K562 (cell line): ENCODE measurements around the gene BCAS4. TPM values are rescaled to one million over a fixed set of nuclear protein-coding genes. Genes with fewer than 3 reads are reported as not detected.

Source experiments
- ATAC-seq: fragments of 200-7000 bp; cut with Tn5 transposase; 3 replicates; pipeline ENCODE4 v1.9.1; 2020; ENCODE audit warnings: moderate library complexity
- BruUV-seq: library from RNA; stranded (reverse); fragments of 400-500 nt; replicated peaks from 2 replicates; lab custom pipeline; 2021; lab: Mats Ljungman, UMichigan
- CTCF ChIA-PET: fragments of 300-600 bp; formaldehyde crosslinking; extraction: SDS; loops from one replicate; lab custom pipeline; 2021; ENCODE audit warnings: low intra/inter-chr PET ratio; lab: Yijun Ruan, JAX
- POLR2A ChIA-PET: fragments of 300-600, 350-650 bp; sonication (Branson Sonifier 250); formaldehyde crosslinking; extraction: SDS; loops from one replicate; lab custom pipeline; 2021; ENCODE audit warnings: antibody characterized with exemption, inconsistent platforms; lab: Yijun Ruan, JAX
- DNase-seq, 4 experiments: peaks; one replicate each; pipeline versions ENCODE4 v3.0.0 to v3.0.0-alpha.2; 2011 to 2018; ENCODE audit warnings: low spot score in 3 of 4, mixed read lengths in 3 of 4; ENCODE audit errors: extremely low read depth in 1 of 4
- FAIRE-seq: peaks from 2 replicates; lab custom pipeline; 2011; peaks lifted over from hg19 to GRCh38; lab: Jason Lieb, UNC
- H2AFZ ChIP-seq: 2 replicates; pipeline ENCODE4 v1.6.0; 2011; ENCODE audit warnings: low read depth, low read length, control low read depth, inconsistent platforms
- H3K27ac ChIP-seq: fragments of 200-600 bp; 3 replicates; pipeline ENCODE4 v1.8.0; 2011; ENCODE audit warnings: low read depth, mild to moderate bottlenecking, control low read depth, inconsistent platforms, low read length, moderate library complexity, mixed read lengths; ENCODE audit errors: extremely low read depth
- H3K27me3 ChIP-seq, 2 experiments: fragments of 300-600 bp in 1 of 2; 2 replicates in 1 of 2; 3 replicates in 1 of 2; pipeline versions ENCODE4 v1.6.0 to v1.8.0; 2011; ENCODE audit warnings: inconsistent platforms in 2 of 2, low read length in 2 of 2, mild to moderate bottlenecking in 1 of 2, mixed read lengths in 1 of 2, moderate library complexity in 1 of 2; ENCODE audit not compliant: control insufficient read depth in 2 of 2, insufficient read depth in 2 of 2
- H3K36me3 ChIP-seq: fragments of 300-600 bp; 3 replicates; pipeline ENCODE4 v1.8.0; 2011; ENCODE audit warnings: mild to moderate bottlenecking, low read length, inconsistent platforms; ENCODE audit not compliant: control insufficient read depth, insufficient read depth
- H3K4me1 ChIP-seq, 2 experiments: fragments of 200-600 bp in 1 of 2; replicated peaks in 1 of 2; 2 replicates in 1 of 2; 3 replicates in 1 of 2; pipeline versions ENCODE4 v1.5.1 to v1.8.0; 2011; ENCODE audit warnings: inconsistent platforms in 2 of 2, low read length in 2 of 2, mild to moderate bottlenecking in 1 of 2, mixed read lengths in 1 of 2, moderate library complexity in 1 of 2; ENCODE audit not compliant: control insufficient read depth in 2 of 2, insufficient read depth in 2 of 2
- H3K4me2 ChIP-seq: 2 replicates; pipeline ENCODE4 v1.6.1; 2011; ENCODE audit warnings: low read length, control low read depth, inconsistent platforms, mixed read lengths; ENCODE audit not compliant: insufficient read depth
- H3K4me3 ChIP-seq: fragments of 200-600 bp; sonication (generic), shearing (Covaris generic); 2 replicates; pipeline ENCODE4 v1.5.1; 2016; ENCODE audit warnings: control low read depth, inconsistent platforms
- H3K79me2 ChIP-seq: fragments of 200-600 bp; 3 replicates; pipeline ENCODE4 v1.8.0; 2011; ENCODE audit warnings: low read length, inconsistent platforms; ENCODE audit not compliant: control insufficient read depth, insufficient read depth
- H3K9ac ChIP-seq, 2 experiments: 2 replicates each; pipeline versions ENCODE4 v1.6.0 to v1.6.1; 2011; ENCODE audit warnings: low read depth in 2 of 2, low read length in 2 of 2, control low read depth in 1 of 2, inconsistent platforms in 1 of 2, mild to moderate bottlenecking in 1 of 2, mixed read lengths in 1 of 2; ENCODE audit not compliant: insufficient read depth in 1 of 2
- H3K9me1 ChIP-seq: one replicate; pipeline ENCODE4 v1.6.0; 2011; ENCODE audit warnings: inconsistent platforms, mild to moderate bottlenecking, low read length, moderate library complexity; ENCODE audit not compliant: control insufficient read depth, insufficient read depth
- H3K9me3 ChIP-seq: replicated peaks from 2 replicates; pipeline ENCODE4 v1.5.1; 2011; ENCODE audit warnings: low read depth, low read length, inconsistent platforms; ENCODE audit not compliant: control insufficient read depth, insufficient read depth
- H4K20me1 ChIP-seq: replicated peaks from 2 replicates; pipeline ENCODE4 v1.6.1; 2011; ENCODE audit warnings: low read length, inconsistent platforms, mixed read lengths; ENCODE audit not compliant: control insufficient read depth, insufficient read depth
- DIDO1 ChIP-seq: fragments of 450-650 bp; IDR thresholded peaks from 2 replicates; pipeline ENCODE4 v1.6.1; 2016; ENCODE audit warnings: low read depth, missing biosample characterization, missing genetic modification characterization
- E2F6 ChIP-seq, 2 experiments: IDR thresholded peaks; 2 replicates each; pipeline ENCODE4 v1.6.1; 2011; ENCODE audit warnings: borderline replicate concordance in 1 of 2, control low read depth in 1 of 2, low read depth in 1 of 2, low read length in 1 of 2, mild to moderate bottlenecking in 1 of 2, mixed read lengths in 1 of 2, moderate library complexity in 1 of 2; ENCODE audit not compliant: insufficient read depth in 1 of 2, insufficient read length in 1 of 2, poor library complexity in 1 of 2, severe bottlenecking in 1 of 2; ENCODE audit errors: extremely low read depth in 1 of 2
- SRF ChIP-seq, 2 experiments: fragments of 250-450, 450-650 bp in 1 of 2; sonication (Bioruptor Pico) in 1 of 2; sonication (generic) in 1 of 2; formaldehyde crosslinking; IDR thresholded peaks; 2 replicates each; pipeline versions ENCODE4 v1.5.0 to v1.5.1; 2020 to 2022; ENCODE audit warnings: mild to moderate bottlenecking in 1 of 2, missing genetic modification reagents in 1 of 2
- SUPT5H ChIP-seq: fragments of 450-650 bp; IDR thresholded peaks from 2 replicates; pipeline ENCODE4 v1.6.1; 2016
- XRCC4 ChIP-seq: IDR thresholded peaks from one replicate; pipeline ENCODE4 v1.6.1; 2011; ENCODE audit not compliant: insufficient read depth, insufficient read length; ENCODE audit errors: extremely low read depth
- ZBTB11 ChIP-seq, 3 experiments: fragments of 200-800 bp in 1 of 3; fragments of 250-450 bp in 1 of 3; fragments of 450-650 bp in 1 of 3; sonication (Bioruptor Pico) in 1 of 3; sonication (Bioruptor generic) in 1 of 3; formaldehyde crosslinking in 1 of 3; IDR thresholded peaks; 2 replicates each; pipeline versions ENCODE4 v1.6.1 to v1.8.0; 2016 to 2022; ENCODE audit warnings: mild to moderate bottlenecking in 2 of 3, missing genetic modification characterization in 2 of 3, missing compliant biosample characterization in 1 of 3, moderate library complexity in 1 of 3
- ZNF174 ChIP-seq: fragments of 250-450 bp; sonication (Bioruptor Pico); IDR thresholded peaks from 2 replicates; pipeline ENCODE4 v1.4.0; 2020; ENCODE audit warnings: mild to moderate bottlenecking
- WGBS: fragments of 100-300 bp; shearing (Covaris generic); methylation state at CpG from one replicate; pipeline ENCODE4 v1.1.6; 2016; ENCODE audit warnings: low coverage, mixed read lengths; ENCODE audit not compliant: insufficient coverage; ENCODE audit errors: missing lambda C conversion rate; 5-methylcytosine and 5-hydroxymethylcytosine counted together
- in situ Hi-C: fragments of 300-500 bp; cut with MboI; formaldehyde crosslinking; loops from 4 replicates; pipeline ENCODE4 v1.15.0; 2018; ENCODE audit warnings: inconsistent platforms, mixed read lengths
- intact Hi-C: fragments of 100-400 bp; cut with micrococcal nuclease; formaldehyde crosslinking; loops from 2 replicates; pipeline ENCODE4 v1.14.2; 2022
- polyA plus RNA-seq, 8 experiments: library from polyadenylated mRNA; depleted of rRNA in 4 of 8; stranded (reverse) in 5 of 8; unstranded in 3 of 8; fragments of >200 nt; fragmentation: Nextera tagmentation in 2 of 8; fragmentation: Illumina TruSeq in 1 of 8; extraction: Ambion mirVana in 2 of 8; extraction: Trizol in 1 of 8; gene quantifications; 2 replicates each; pipeline versions ENCODE4 v1.2.1 to v1.2.3, GENCODE V29; 2011 to 2014; ENCODE audit warnings: inconsistent platforms in 1 of 8, missing spikeins in 1 of 8
- total RNA-seq, 7 experiments: library from RNA; depleted of rRNA in 6 of 7; stranded (reverse); fragments of >200 nt in 6 of 7; fragmentation: Illumina TruSeq in 2 of 7; extraction: Trizol in 2 of 7; gene quantifications; 2 replicates each; pipeline versions ENCODE4 v1.2.1 to v1.2.3, GENCODE V29; 2011 to 2021; ENCODE audit warnings: low replicate concordance in 1 of 7

Gene BCAS4
- total and polyA plus RNA-seq, 9 of the 15 experiments (the other 6 are each of a cell fraction or from before 2014, with no cell fraction given), result 0.15 to 2.3 (median 0.47) TPM

GRCh38 chr20:50820515-50821256 lies 25.8 kb downstream of the BCAS4 start (continued):
- TF ChIP-seq E2F6 (IDR thresholded peaks at IDR 0.05; ENCODE audit: borderline replicate concordance in 1 of 2, extremely low read depth in 1 of 2, insufficient read depth in 1 of 2, insufficient read length in 1 of 2, low read depth in 1 of 2, low read length in 1 of 2, poor library complexity in 1 of 2, severe bottlenecking in 1 of 2) (peak in 1 of 2 experiments; percentile 17), SUPT5H (no peak)

GRCh38 chr20:50821257-50821921 lies 26.5 kb downstream of the BCAS4 start:
- Histone ChIP-seq H3K9me1 (no peaks in the 10 kb centered on the region), H3K4me3 (no peak overlapping the region), H2AFZ (peak overlapping the region; percentile 53; the same call in 1 of the 2 replicates), H3K36me3 (no peaks in the 10 kb centered on the region), H3K27ac (no peak overlapping the region), H3K9ac (0 out of 4 replicates have a peak overlapping the region, but pooled peaks of 1 of the 2 experiments have one; percentile 30), H3K4me2 (no peak overlapping the region), H3K79me2 (no peaks in the 10 kb centered on the region), H4K20me1 (no peaks in the 10 kb centered on the region), H3K27me3 (no peaks in the 10 kb centered on the region), H3K9me3 (no peaks in the 10 kb centered on the region), H3K4me1 (peaks cover 7 to 10% of the 10 kb centered on the region in 2 experiments; a peak in 3 of 5 replicates)
- intact Hi-C loops (no loop called here), in situ Hi-C loops (no loop called here)
- DNase-seq (no peak), ATAC-seq (no peak), FAIRE-seq (no peak)
- ChIA-PET POLR2A (no interaction called here), CTCF (interaction anchor here (0.7 kb wide), 1 partner anchor 108 kb away, joined by 5 read pairs; no protein-coding TSS in a partner anchor)
- 35% methylated on average over 8 of the region's 8 CpGs for WGBS
- no TSS peak for BruUV-seq
- no peak for TF ChIP-seq DIDO1 (tag)
- TF ChIP-seq SRF (CRISPR knock-in tag; IDR thresholded peaks at IDR 0.05), result no peak
- no peak for TF ChIP-seq XRCC4
- TF ChIP-seq ZNF174, result no peak
- no peak for TF ChIP-seq ZBTB11 (CRISPR knock-in tag; IDR thresholded peaks at IDR 0.05)
